GM18870 (cell line): ENCODE data around the gene KRTAP5-7.
"Not testable (repeated sequence)": the region's sequence is repeated elsewhere in the genome, so short reads cannot be mapped to it uniquely, and the experiment has no call there.

Experiments used
- ATAC-seq: cut with Tn5 transposase; IDR thresholded peaks from one replicate; pipeline ENCODE4 v1.9.1; 2021; ENCODE audit warnings: moderate library complexity; ENCODE audit not compliant: unreplicated experiment

Gene KRTAP5-7, protein sequence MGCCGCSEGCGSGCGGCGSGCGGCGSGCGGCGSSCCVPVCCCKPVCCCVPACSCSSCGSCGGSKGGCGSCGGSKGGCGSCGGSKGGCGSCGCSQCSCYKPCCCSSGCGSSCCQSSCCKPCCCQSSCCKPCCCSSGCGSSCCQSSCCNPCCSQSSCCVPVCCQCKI

GRCh38 chr11:71526796-71527575 lies at the start of gene KRTAP5-7:
KRTAP5-7 (plus strand) TSS chr11:71527267; CDS start chr11:71527301, 34 bp downstream.
- not testable (repeated sequence) for ATAC-seq

DNA sequence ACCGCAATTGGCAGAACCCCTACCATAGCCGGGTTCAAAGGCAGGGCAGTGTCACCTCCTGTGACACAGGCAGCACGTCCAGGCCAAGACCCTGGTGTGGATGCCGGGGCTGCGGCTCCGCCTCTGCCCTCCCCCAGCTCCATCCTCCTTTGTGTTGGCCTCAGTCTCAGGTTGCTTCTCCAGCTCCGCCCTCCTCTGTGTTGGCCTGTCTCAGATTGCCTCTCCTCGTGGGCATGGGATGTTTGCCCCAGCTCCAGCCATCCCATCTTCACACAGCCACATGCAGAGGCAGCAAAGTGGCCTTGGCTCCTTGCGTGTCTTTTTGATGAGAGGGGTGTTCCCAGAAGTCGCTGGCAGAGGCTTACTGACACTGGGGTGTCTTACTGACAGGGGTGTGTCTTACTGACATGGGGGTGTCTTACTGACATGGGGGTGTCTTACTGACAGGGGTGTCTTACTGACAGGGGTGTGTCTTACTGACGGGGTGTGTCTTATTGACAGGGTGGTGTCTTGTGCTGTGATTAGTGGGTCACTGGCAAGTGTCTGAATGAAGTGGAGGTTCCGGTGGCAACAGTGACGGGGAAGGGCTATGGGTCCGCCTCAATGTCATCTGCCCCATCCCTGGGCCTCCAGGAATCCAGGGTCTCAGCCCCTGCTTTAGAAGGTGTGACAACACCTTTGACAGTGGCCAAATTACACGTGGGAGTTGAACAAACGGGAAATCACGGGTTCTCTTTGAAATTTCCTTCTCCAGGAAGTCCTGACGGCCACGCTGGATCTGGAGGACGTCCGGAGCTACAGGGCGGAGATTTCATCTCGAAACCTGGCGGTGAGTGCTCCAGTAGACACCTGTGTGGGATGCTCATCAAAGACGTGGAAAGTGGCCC lies 49.2 kb upstream of the KRTAP5-7 start:
- no peak for ATAC-seq

DNA sequence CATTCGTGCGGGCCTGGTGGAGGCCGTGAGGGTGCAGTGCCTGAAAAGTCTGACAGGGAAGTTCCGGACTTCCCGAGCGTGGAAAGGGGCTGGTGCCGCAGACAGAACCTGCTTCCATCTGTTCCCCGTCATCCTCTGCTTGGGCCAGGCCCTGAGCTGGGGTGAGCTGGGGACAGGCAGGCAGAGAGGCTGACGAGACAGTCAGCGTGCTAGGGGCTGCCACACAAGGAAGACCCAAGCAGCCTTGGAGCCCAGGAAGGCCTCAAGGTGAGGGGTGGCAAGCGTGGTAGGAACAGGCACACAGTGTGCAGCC lies 48.6 kb upstream of the KRTAP5-7 start:
- ATAC-seq = no peak

DNA sequence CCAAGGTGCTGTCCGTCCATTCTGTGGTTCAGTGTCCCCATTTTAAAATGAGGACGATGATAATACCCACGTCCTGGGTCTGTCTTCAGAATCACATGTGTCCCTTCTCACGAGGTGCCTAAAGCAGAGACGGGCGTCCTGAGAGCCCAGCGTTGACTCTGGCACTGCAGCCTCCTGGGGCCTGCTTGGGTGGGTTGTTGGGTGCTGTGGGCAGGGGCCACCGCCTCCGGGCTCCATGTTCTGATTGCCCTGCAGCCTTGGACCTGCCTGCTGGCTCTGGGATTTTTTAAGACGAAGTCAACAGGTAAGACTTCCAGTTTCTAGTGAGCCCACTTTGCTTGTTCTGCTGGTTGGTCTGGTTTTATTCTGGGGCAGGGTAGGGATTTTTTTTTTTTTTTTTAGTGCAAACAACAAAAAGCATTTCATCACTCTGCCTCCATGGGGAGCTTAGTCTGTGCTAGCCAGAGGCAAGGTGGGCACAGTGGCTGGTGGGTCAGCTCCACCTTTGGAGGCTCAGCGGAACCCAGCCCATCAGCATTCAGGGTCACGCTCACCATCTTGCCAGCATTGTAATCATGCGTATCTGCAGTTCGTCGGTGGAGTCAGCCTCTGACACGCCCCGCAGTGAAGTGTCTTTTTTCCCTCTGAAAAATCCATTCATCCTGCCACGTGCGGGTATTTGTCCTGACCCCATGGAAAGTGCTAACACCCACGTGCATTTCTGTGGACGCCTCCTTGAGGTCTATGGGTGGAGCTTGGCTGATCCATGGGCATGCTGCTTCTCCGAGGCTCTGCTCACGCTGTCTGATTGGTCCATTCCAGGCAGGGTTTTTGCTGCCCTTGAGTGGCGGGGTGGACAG lies 45.7 kb upstream of the KRTAP5-7 start:
- ATAC-seq = no peak

DNA sequence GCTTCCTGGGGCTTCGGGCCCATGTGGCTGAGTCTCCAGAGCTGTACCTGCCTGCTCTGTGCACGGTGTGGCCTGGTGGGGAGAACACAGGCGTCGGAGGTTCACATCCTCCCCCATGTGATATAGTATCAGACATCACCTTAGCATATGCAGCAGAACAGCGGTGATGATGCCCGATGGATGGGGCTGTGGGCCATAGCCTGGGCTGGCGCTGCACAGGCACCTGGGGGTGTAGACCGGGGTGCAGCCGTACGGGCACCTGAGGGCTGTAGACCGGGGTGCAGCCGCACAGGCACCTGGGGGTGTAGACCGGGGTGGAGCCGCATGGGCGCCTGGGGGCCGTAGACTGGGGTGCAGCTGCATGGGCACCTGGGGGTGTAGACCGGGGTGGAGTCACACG lies 44.9 kb upstream of the KRTAP5-7 start:
- ATAC-seq = no peak

DNA sequence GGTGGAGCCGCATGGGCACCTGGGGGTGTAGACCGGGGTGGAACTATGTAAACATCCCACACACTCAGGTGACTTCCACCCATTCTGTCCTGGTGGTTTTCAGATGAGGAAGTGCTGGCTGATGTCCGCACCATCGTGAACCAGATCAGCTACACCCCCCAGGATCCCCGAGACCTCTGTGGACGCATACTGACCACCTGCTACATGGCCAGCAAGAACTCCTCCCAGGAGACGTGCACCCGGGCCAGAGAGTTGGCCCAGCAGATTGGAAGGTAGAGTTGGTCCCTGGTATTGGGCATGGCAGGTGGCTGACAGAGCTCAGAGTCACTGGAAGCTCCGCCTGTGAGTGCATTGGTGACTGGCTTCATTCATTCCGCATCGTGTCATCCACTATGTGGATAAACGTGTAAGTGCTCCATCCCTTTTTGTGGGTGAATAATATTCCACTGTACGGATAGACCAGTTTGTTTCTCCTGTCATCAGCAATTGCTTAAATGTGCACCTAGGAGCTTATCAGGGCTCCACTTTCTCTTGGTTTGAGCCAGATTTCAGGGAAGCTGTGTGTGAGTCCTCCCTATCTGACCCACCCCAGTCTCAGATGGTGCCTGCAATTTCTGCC lies 44.2 kb upstream of the KRTAP5-7 start:
- no peak for ATAC-seq

- ATAC-seq = no peak
These were observed 43.4 kb upstream of the KRTAP5-7 start for GRCh38 chr11:71483692-71484091.

DNA sequence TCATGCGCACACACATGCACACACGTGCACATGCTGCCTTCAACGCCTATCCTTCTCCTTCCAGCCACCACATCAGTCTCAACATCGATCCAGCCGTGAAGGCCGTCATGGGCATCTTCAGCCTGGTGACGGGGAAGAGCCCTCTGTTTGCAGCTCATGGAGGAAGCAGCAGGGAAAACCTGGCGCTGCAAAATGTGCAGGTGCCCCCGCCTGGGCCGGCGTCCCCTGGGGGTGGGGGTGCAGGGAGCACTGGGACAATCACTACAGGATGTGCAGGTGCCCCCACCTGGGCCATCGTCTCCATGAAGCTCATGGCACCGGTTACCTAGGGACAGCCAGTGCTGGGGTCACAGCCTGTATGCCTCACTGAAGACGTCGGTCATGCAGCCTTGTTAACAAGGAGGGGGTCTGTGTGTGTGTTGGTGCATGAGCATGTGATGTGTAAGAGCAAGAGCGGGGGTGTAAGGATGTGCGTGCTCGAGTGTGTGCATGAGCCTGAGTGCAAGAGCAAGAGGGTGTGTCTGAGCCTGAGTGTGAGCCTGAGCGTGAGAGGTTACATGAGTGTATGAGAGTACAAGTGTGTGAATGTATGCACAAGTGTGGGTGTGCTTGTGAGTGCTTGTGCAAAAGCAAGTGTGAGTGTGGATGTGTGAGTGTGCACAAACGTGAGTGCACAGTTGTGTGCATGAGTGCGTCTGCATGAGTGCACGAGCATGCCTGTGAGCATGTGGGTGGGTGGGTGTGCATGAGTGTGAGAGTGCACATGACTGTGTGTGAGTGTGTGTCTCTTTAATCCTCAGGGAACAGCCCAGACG lies 42.6 kb upstream of the KRTAP5-7 start:
- ATAC-seq = no peak

DNA sequence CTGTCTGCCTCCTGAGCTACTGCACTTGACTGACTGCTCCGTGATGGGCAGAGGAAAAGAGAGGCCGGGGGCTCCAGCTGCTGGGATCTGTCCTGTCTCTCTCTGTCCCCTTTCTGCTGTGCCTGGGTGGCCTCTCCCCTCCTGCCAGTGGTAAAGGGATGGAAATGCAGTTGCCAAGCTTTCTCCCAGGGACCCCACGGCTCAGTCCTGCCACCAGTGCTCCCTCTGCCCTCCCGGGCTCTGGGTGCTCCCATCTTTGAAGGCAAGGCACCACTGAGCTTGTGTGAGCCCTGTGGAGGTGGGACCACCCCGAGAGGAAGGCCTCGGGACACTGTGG lies 42.0 kb upstream of the KRTAP5-7 start:
- no peak for ATAC-seq

DNA sequence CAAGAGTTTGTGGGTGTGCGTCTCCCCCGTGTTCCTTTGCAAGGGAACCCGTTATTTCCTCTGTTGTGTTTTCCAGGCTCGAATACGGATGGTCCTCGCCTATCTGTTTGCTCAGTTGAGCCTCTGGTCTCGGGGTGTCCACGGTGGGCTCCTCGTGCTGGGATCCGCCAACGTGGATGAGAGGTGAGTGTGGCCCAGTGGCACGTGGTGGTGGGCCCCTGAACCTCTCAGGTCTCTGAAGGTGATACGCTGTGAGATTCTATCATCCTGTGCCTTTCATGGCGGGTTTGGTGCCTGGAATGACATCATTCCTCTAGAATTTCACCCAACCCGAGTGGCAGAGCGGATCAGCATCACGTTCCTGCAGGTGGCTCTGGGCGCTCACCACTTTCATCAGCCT lies 41.6 kb upstream of the KRTAP5-7 start:
- no peak for ATAC-seq

DNA sequence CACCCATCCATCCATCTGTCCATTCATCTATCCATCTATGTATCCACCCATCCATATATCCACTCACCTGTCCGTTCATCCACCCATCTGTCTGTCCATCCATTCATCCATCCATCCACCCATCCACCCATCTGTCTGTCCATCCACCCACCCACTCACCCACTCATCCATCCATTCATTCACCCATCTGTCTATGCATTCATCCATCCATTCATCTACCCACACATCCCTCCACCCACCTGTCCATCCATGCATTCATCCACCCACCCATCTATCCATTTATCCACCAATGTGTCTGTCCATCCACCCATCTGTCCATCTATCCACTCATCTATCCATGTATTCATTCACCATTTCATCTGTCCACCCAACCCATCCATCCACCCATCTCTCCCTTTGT lies 40.7 kb upstream of the KRTAP5-7 start:
- ATAC-seq = no peak

DNA sequence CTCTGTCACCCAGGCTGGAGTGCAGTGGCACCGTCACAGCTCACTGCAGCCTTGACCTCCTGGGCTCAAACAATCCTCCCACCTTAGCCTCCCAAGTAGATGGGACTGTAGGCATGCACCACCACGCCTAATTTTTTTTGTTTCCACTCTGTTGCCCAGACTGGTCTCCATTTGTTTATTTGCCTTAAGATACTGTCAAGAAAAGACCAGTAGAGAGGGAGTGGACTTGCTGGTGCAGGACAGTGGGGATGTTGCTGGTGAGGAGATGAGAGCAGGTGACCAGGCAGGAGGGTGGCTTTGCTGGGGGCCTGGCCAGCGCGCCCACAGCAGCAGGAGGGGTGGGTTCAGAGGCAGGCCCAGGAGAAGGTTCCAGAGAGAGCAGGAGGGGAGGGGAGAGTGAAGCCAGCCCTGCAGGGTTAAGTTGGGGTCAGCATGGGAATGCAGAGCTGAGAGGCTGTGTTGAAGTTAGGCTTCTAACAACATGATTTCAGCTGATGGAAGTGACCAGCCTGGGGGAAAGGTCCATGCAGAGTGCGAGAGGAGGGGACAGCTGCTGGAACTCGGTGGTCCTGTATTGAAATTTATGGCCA lies 38.3 kb upstream of the KRTAP5-7 start:
- no peak for ATAC-seq

DNA sequence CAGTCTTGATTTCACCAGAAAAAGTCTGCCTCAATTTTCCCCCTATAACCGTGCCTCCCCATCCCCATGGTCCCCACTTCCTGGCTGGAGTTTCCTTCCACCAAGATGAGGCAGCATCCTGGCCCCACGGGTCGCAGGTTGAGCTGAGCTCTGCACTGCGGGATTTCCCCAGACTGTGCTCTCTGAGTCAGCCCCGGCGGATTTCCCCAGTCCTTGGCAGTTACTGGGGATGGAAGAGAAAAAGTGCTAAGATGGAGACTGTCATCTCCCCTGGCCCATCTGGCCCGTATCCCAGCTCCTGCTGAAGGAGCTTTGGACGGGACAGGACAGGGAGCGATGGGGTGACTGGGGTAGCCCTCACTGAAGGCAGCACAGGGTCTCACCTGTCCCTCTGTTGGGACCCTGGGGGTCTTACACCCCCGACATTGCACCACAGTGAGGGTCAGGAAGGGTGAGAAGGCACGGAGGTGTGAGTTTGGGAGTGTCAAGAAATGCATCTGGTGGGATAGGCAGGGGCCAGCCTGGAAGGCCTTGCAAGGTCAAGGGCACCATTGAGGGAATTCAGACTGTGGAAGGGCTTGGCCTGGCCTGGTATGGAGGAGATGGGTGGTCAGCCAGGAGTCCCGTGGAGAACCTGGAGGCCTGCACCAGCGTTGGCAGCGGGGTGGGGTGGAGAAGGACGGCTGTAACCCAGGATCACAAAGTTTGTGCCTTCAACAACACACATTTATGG lies 37.6 kb upstream of the KRTAP5-7 start:
- ATAC-seq = no peak

- no peak for ATAC-seq
These were observed 36.9 kb upstream of the KRTAP5-7 start for GRCh38 chr11:71490044-71490730.

DNA sequence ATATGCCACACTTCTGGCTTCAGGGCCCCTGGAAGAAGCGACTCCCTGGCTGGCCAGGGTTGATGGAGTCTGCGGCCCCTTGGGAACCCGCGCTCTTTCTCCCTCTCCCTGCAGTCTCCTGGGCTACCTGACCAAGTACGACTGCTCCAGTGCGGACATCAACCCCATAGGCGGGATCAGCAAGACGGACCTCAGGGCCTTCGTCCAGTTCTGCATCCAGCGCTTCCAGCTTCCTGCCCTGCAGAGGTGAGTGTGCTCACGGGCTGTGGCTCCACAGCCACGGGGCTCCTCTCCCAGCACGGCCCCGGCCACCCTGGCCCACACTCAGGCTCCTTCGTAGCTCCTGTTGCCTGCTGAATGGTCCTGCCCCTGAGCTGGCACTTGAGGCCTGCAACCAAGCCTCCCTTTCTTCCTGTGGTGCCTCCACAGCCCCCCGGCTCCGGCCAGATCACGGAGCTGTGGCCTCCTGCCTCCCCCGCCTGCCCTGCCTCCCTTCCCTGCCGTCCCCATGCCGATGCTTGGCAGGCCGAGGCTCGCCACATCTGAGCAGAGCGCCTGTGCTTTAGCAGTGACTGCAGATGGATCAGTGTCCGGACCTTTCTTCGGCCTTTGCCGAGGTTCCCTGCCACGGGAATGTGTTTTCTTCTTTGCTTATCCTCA lies 36.2 kb upstream of the KRTAP5-7 start:
- no peak for ATAC-seq

DNA sequence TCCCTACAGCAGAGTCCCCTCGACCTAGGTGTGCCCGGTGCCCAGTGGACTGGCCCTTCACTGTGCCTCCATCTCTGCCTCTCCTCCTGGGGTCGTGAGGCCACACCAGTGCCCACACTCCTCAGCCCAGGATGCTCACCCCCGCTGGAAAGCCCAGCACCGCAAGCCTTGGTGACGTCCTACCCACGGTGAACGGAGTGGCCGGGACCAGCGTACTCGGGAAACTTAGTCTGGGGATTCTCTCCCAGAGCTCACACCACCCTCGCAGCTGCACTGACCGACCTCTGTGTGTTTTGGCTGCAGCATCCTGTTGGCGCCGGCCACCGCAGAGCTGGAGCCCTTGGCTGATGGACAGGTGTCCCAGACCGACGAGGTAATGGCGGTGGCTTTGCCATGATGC lies 35.5 kb upstream of the KRTAP5-7 start:
- no peak for ATAC-seq

DNA sequence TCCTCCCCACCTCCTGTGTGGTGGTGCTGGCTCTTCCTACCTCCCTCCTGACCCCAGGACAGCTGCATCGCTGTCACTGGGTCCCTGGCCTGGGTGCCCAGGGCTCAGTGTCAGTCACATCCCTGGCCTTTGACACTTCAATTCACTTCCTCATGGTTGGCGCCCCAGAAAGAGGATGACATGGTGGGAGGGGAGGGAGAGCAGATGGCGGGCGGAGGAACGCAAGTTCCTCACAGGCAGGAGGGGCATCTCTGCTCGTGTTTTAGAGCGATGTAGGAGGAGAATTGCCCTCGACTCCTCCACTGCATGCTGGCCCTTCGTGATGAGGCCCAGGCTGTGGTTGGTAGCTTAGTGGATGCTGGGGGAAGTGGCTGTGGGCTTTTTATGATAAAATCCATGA lies 35.1 kb upstream of the KRTAP5-7 start:
- no peak for ATAC-seq
